GM11168 (cell line): ENCODE data around the gene DAB1.
"Not testable (repeated sequence)": the region's sequence is repeated elsewhere in the genome, so short reads cannot be mapped to it uniquely, and the experiment has no call there.

Experiments used
- in situ Hi-C: fragments of 300-500 bp; cut with MboI; formaldehyde crosslinking; loops from one replicate; pipeline ENCODE4 v1.12.0; 2022; ENCODE audit warnings: low sequenced_read_pairs; ENCODE audit not compliant: unreplicated experiment

DAB1 gene

DNA sequence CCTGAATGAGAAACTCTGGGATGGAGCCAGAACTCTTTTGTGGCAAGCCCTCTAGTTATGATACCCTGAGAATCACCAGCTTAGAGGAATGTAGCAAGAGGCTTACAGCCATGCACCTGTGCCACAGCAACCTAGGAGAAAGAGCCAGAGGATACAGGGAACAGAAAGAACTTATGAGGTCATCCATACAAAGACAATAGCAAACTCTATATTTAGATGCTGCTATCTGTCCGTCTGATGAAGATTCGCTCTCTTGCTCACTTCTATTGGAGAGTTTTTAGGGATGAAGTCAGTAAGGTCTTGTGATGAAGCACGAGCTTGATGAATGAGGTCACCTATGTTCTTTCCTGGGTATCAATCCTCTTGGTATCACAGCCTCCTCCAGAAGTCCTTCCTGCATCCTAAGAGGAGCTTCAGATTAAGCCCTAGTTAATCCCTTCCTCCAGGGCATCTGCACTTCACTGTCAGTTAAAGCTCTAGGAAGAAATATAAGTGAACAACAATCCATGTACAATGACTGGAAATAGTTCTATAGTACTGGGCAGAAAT, 185.6 kb downstream of the DAB1 start:
- in situ Hi-C loops, result no loop called here

DNA sequence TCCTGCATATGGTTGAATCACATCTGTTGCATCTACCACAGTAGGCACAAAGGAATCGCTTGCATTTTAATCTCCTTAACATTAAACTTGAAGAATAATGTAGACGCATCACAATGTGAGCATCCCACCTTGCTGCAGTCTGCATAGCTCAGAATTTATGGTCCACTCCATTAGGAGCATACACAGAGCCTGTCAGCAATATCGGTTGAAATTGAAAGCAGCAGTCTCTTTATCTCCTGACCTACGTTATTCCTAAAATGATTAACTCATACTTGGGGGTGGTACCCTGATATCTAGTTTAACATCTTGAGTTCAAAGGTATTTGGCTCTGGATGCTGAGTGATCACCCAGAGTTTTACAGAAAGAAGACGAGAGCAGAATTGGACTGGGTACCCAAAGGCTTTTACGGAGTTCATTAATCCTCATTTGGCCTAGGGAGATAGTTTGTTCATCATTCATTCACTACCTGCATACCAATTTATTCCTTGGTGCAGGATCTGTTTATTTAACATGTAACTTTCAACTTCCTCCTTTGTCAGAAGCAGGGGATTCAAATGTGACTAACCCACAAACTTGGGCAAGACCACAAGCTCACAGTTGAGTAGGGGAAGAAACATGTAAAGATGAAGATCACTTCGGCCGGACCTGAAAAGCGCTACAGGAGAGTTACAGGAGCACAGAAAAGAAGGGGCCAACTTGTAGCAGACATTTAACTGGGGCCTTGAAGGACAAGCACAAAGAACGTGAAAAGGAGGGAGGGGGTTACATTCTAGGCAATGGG, 187.9 kb downstream of the DAB1 start:
- in situ Hi-C loops, result no loop called here

DNA sequence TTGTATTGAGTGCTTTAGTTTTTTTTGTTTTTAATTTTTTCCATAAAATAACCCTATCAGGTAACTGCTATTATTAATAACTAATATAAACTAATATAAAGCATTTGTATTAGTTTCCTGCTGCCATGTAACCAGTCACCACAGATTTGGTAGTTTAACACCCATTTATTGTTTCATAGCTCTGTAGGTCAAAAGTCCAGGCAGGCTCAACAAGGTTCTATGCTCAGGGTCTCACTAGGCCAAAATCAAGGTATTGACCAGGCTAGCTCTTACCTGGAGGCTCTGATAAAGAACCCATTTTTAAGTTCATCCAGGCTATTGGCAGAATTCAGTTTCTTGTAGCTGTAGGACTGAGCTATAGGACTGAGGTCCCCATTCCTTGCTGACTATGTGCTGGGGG, 189.4 kb downstream of the DAB1 start:
- in situ Hi-C loops, result no loop called here

DNA sequence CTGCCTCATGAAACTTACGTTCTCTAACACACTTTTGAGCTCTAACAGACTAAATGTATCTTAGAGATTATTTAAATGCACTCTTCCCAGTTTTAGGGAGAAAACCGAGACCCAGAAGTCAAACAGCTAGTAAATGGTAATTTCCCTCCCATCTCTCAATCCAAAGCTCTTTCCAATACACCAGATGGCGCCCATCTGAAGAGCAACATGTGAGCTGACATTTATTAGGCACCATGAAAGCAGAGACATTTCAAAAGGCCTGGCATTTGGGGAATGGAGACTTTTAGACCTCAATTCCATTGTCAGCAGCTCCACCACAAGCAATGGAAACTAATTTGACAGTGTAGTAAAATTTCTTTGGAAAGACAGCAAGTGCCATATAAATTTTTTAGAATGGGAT, 191.4 kb downstream of the DAB1 start:
- in situ Hi-C loops, result no loop called here

DNA sequence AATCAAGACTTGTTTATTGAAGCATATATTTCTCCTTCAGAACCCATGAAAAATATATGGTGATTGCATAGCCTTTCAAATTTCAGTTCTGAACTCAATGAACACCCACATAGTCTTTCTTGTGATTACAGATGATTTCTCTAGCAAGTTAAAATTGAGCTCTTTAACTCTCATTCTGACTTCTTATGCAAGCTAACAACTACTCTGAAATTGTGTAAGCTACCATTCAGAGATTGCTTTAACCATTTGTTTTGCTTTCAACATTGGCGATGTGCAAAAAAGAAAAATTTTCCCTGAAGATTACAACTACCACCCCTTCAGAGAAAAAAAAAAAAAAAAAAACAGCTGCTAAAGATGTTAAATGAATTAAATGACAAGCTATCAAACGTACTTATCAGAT, 193.9 kb downstream of the DAB1 start:
- in situ Hi-C loops, result no loop called here

DNA sequence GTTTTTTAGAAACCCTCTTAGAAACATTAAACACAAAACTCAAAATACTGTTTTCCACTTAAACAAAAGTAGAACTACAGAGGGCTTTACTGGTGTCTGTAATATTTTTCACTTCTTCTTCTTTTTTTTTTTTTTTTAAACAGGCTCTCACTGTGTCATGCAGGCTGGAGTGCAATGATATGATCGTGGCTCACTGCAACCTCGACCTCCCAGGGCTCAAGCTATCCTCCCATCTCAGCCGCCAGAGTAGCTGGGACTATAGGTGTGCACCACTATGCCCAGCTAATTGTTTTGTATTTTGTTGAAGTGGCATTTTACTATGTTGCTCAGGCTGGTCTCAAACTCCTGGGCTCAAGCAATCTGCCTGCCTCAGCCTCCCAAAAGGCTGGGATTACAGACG, 194.8 kb downstream of the DAB1 start:
- in situ Hi-C loops, result no loop called here

DNA sequence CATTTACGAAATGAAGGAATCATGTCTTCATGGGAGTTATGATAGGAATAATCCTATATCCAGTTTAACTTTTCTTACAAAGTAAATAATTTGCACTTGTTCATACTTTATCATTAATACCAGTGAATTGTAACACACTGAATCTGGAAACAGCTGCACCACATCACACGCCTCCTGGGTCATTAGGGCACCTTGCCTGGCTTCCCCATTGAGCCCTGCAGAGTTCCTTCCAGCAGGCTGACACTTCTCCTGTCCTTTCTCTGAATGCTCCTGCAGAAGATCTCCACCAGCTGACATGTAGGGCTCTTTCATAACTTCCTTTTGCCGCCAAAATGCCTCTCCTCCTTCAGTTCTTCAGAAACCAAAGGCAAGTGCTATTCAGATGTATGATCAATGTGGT, 201.1 kb downstream of the DAB1 start:
- in situ Hi-C loops, result no loop called here

DNA sequence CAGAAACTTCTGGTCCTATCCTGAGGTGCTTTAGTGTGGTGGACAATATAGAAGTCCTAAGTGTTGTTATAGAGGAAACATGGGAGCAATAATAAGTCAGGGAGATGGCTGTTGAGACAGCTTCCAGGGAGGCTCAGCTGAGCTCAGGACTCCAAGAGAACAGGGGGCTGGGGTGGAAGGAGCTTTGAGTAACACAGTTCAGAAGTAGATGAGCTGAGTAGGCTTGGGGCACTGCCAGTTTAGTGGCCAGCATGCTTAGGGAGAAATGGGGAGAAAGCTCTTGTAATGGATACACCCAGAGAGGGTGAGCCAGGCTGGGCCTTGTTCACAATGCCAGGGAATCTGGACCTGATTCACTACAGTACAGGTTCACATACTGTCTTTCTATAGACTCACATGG, 201.6 kb downstream of the DAB1 start:
- in situ Hi-C loops, result no loop called here

DNA sequence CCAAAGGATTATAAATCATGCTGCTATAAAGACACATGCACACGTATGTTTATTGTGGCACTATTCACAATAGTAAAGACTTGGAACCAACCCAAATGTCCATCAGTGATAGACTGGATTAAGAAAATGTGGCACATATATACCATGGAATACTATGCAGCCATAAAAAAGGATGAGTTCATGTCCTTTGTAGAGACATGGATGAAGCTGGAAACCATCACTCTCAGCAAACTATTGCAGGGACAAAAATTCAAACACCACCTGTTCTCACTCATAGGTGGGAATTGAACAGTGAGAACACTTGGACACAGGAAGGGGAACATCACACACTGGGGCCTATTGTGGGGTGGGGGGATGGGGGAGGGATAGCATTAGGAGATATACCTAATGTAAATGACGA, 203.0 kb downstream of the DAB1 start:
- in situ Hi-C loops, result not testable (repeated sequence)

DNA sequence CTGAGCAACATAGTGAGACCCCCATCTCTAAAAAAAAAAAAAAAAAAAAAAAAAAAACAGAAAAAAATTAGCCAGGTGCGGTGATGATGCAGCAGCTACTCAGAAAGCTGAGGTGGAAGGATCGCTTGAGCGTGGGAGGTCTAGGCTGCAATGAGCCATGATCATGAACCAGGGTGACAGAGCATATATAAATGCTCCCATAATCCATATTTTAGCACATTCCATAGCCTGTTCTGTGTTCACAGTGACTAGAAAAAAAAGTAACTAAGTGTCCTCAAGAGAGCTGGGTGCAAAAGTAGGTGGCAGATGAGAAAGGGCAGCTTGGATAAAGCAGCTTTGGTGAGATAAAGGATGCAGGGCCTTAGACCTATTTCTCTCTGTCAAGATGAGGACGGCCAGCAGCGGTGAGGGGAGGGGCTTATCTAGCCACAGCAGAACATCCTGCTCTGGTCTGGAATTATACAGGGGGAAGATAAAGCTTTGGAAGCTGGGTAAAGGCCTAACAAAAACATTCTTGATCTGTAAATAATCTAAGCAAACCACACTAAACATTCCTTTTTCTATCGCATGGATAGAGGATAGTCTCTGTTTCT, 205.3 kb downstream of the DAB1 start:
- in situ Hi-C loops, result no loop called here

DNA sequence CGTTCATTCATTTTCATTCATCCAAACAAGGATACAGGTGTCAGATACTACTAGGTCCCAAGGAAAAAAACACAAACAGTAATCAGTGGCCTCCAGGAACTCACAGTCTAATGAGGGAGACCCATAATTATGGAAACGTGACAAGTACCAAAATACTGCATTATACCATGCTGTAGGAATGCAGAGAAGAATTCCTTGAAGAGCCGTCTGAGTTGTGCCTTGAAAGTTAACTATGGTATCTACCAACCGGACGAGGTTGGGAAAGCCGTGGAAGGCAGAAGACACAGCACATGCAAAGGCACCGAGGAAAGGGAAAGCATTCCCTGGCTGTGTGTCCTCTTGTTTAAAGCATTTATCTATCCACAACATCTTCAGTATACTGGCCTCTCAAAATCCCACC, 206.0 kb downstream of the DAB1 start:
- in situ Hi-C loops, result no loop called here

DNA sequence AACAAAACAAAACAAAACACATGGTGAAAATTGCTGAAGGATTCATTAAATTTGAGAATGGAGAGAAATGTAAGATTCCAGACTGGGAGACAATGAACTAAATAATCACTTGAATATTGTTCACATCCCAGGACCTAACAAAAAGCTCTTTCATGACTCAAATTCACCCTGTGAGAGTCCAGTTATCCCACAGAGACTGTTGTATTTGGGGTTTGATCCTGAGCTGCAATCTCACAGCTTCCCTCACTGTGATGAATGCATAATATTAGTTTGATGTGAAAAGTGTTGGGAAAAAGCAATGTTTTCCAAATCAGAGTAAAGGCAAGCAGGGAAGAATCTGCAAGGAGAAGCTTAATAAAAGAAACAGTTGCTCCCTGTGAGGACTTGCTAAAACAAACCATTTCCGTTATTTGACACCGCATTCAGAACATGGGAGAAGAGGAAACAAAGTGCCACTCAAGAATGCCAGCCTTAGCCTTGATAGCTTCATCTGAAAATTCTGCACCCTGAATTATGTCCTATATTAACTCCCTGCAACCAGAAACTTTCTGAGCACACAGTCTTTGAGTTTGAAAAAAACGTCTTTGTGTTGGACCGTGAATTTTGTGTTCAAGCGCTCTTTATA, 208.8 kb downstream of the DAB1 start:
- in situ Hi-C loops, result no loop called here

DNA sequence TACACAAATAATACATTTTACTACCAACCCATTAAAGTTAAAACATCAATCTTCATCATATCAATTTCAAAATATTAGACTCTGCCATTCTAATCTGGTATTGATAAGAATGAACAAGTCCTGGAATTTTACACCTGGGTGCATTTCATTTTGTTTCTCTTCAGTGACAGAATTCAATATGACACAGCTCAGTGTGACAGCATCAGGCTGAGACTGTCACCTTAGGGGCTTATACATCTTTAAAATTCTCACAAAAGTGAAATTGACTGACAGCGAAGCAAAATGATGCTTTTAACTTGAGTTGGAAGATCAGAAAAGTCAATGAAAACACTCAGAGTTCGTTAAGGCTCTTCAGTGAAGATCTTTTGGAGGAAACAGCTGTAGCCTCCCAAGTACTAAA, 213.0 kb downstream of the DAB1 start:
- in situ Hi-C loops, result no loop called here

DNA sequence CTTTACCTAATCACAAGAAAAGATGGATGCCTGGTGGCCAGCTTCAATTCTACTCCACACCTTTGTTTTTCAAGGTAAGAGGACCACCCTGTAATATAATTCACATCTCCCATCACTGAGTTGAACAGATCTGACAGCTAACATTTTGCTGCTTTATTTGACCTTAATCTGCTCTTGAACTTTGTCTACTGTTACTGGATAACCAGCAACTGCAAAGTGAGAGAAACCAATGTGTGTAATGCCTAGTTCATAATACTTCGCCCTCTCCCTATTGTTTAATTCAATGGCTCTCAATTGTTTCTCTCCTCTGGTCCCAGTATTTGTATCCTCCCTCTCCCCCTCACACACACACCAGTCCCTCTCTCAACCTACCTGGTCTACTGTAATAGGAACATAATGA, 214.4 kb downstream of the DAB1 start:
- in situ Hi-C loops, result no loop called here

DNA sequence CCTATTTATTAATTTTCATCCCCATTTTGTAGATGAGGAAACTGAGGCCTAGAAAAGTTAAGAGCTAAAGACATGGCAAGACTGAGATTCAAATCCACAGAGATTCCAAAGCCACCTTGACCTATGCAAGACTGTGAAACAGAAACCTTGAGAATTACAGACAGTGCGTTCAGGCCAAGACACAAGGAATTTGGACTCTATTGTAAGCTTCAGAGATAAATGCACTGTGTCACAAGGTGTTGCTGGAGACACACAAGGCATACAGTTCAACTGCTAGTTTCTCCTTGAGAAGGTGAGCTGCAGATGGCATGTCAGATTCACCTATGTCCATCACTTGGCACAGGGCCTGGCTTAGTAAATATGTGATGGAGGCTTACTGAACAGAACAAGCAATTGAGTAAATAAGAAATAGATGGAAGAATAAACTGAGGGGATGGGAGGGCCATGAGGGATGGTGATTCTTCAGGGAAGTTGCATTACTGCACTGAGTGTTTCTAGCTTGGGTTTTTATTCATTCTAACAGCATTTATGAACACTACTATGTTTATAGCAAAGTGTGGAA, 215.0 kb downstream of the DAB1 start:
- in situ Hi-C loops, result no loop called here

DNA sequence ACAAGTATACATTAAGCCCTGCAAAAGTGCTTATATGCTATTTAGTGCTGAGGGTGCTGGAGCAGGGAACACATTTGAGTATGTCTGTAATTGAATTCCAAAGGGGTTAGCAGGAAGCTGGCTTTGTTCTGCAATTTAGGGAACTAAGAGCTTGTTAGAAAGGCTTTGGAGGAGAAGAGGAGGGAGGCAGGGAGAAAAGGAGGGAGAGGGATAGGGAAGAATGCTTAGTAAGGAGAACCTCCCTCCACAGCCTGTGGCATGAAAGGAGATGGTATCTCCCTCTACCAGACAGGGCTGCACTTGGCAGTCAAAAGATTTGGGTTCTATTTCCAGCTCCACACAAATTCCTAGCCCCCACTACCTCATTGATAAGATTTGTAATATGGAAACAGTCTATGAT, 217.8 kb downstream of the DAB1 start:
- in situ Hi-C loops, result no loop called here

DNA sequence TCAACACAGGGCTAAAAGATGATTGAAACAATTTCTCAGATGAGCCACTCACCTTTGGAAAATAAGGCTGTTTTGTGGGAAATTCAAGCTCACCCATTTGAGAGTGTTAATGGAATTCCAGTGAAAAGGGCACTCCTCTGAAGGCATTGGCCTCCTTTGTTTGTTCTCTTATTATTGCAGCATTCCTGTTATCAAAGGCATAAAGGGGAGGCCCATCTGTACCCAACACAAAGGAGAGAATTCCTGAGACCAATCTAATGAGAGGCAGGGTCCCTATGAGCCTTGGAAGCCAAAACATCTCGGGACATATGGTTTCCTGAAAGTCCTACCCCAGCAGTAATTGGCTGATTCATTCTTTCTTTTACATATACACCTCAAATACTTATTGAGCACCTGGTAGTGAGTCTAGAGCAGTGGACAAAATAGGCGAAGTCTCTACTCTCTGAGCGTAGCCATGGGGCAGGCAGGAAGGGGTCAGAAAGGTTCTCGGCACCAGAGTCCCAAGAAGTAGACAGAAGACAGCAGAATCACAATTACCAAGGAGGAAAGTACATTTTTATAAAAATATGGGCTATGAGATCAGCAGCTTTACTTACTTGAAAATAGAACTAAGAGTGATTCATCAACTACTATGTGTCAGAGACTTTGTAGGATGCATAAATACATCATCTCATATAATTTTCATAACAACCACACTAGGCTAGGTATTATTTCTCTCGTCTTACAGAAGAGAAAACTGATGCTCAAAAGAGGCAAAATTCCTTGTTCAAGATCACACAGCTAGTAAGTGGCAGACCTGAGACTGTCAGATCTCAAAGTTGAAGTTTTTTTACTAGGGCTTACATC, 218.7 kb downstream of the DAB1 start:
- in situ Hi-C loops, result no loop called here

DNA sequence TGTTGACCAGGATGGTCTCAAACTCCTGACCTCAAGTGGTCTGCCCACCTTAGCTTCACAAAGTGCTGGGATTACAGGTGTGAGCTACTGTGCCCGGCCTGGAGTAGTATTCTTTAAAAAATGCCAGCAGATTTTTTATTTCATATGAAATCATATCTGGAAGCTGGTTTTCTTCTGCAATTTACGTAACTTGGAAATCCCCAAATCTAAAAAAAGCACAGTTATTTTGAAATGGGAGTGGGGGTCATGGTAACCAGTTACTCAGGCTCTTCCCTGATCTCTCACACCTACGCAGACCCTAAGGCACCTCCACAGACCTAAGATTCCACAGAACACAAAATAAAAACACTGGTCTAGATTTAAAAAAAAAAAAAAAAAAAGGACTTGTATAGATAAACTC, 219.8 kb downstream of the DAB1 start:
- in situ Hi-C loops, result no loop called here

DNA sequence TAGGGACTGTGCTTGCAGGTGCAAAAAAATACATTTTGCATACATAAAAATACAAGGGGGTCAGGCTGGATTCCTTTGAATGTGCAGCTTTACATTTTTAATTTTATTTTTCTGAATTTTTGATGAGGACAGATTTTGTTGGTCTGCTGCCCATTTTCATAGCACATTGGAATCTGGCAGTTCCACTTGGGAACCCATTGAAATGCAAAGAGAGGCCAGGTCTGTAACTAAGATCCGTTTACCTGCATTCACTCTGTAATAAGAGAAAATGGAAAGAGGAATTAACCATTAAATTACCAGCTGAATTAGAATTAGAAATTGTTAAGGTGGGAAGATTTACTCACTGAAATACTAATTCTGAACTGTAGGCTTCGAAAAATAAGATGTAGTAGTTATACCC, 221.6 kb downstream of the DAB1 start:
- in situ Hi-C loops, result no loop called here

DNA sequence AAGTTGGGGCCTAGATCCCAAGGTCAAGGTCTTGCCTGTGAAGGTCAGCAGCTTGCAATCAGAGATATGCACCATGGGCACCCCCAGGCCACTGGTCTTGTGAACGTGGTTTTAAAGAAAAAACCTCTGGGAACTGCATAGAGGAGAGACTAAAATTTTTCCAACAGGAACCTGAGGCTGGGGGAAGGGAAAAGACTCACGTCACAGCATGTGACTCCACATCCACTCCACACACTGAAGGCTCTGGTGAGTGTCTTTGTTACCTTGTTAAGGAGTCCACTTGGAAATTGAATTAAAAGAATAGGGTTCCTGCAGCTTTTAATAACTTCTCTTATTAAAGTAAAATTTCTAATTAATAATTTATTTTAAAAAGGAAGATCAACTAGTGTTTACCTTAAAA, 224.9 kb downstream of the DAB1 start:
- in situ Hi-C loops, result no loop called here
